GM12865 (cell line): Measurements from ENCODE around the gene FASTK.

ENCODE experiments used
- DNase-seq: peaks from one replicate; pipeline ENCODE4 v3.0.0; 2010; ENCODE audit warnings: low read depth
- H3K4me3 ChIP-seq: 2 replicates; pipeline ENCODE4 v1.5.1; 2011; ENCODE audit warnings: mild to moderate bottlenecking, low read depth, low read length, control low read depth
- TF ChIP-seq, protein P1 (sequence below): IDR thresholded peaks from 2 replicates; pipeline ENCODE4 v1.5.1; 2011; ENCODE audit warnings: low read length, control low read depth, low read depth, inconsistent platforms; ENCODE audit not compliant: insufficient read depth; ENCODE audit errors: missing control alignments

Gene FASTK

GRCh38 chr7:151080067-151080521 is 515 bp downstream of the FASTK start:
- no peak for DNase-seq
- peak overlapping the region; percentile 61 for H3K4me3 ChIP-seq

DNA sequence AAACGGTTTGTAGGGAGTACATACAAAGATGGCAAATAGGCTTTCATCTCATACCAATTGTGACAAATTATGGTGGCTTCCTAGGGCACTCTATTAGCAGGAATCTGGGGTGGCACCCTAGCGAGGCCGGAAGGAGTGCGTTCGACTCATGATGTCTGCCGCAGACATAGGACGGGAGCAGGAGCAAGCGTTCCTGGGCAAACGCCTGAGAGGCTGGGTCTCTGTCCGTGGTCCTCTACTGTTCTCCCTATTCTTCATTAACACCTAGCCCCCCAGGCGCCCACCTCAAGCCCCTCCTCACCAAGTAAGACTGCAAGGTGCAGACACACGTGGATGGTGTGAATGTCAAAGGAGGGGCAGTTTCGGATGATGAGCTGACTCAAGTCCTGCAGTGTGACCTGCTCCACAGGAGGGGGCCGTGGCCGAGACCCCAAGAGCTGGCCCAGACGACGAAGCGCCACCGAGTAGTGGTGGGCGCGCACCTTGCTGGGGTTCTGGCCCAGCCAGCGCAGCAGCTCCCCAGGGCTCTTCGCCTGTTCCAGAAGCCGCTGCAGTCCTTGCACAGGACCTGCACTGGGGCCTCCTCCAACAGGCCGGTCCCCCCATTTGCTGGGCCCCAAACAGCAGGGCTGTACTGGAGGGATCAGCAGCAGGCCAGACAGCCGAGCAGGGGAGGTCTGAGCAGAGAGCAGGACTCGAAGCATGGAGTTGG is 1.3 kb downstream of the FASTK start:
- TF ChIP-seq, protein P1, sequence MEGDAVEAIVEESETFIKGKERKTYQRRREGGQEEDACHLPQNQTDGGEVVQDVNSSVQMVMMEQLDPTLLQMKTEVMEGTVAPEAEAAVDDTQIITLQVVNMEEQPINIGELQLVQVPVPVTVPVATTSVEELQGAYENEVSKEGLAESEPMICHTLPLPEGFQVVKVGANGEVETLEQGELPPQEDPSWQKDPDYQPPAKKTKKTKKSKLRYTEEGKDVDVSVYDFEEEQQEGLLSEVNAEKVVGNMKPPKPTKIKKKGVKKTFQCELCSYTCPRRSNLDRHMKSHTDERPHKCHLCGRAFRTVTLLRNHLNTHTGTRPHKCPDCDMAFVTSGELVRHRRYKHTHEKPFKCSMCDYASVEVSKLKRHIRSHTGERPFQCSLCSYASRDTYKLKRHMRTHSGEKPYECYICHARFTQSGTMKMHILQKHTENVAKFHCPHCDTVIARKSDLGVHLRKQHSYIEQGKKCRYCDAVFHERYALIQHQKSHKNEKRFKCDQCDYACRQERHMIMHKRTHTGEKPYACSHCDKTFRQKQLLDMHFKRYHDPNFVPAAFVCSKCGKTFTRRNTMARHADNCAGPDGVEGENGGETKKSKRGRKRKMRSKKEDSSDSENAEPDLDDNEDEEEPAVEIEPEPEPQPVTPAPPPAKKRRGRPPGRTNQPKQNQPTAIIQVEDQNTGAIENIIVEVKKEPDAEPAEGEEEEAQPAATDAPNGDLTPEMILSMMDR: no peak
- H3K4me3 ChIP-seq: peak overlapping the region; percentile 61
- DNase-seq: no peak

More at GRCh38 chr7:151080067-151080521, 515 bp downstream of the FASTK start:
- TF ChIP-seq, protein P1: no peak

DNA sequence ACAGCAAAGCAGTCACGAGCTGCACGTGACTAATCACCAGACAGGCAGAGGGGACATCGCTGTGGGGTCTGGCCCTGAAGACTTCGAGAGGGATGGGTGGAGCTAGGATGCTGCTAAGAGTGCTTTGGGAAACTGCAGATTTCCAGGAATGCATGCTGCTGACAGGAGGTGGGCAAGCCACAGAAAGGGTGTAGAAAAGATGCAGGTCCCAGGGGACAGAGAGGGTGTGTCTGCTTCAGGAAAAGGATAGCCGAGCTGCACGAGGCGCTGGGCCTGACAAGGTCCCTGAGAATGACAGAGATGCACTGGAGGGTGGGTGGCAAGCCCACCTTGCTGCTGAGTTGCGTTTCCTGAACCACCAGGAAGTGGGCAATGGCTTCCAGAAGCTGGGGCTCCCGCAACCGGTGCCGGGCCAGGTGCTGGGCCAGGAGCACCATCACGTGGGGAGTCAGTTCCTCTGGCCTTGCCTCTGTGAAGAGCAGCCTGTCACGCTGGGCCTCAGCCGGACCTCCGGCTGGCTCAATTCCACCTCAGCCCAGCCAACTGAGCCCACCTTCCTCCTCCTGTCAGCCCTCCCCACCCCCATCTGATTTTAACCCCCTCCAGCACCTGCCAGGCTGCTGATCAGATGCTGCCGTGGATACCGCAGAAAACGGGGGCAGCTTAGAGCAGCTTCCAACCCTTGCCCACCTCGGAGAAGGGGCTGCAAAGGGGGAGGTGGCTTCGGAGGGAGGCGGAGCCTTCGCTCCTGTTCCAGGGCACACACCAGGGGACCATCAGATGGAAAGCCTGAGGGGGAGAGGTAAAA is 2.2 kb downstream of the FASTK start:
- H3K4me3 ChIP-seq: no peak overlapping the region
- TF ChIP-seq, protein P1: no peak
- no peak for DNase-seq

DNA sequence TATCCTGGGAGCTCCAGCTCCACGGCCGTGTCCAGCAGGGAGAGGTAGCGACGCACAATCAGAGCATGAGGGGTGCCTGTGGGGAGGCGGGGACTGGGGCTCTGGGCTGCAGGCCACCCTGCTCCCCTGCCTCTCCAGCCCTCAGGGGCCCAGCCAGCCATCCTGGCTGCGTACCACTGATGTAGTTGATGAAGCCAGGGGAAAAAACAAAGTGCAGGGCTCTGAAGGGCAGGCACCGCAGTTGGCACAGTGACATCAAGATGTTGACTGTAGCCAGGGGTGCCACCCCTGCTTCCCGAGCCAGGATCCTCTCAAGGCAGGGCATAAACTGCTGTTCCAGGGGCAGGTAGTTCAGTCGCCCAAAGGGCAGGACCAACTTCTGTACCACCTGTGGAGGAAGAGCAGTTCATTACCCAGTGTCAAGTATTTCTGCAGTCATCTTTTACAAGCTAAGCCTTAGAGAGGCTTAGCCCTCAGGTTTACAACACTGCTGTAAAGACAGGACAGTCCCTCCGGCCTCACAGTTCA is 2.8 kb downstream of the FASTK start:
- TF ChIP-seq, protein P1: no peak
- no peak overlapping the region for H3K4me3 ChIP-seq
- DNase-seq: no peak

GRCh38 chr7:151076863-151077704 is 3.5 kb downstream of the FASTK start:
- TF ChIP-seq, protein P1: peak; percentile 35
- no peak overlapping the region for H3K4me3 ChIP-seq
- DNase-seq: no peak

DNA sequence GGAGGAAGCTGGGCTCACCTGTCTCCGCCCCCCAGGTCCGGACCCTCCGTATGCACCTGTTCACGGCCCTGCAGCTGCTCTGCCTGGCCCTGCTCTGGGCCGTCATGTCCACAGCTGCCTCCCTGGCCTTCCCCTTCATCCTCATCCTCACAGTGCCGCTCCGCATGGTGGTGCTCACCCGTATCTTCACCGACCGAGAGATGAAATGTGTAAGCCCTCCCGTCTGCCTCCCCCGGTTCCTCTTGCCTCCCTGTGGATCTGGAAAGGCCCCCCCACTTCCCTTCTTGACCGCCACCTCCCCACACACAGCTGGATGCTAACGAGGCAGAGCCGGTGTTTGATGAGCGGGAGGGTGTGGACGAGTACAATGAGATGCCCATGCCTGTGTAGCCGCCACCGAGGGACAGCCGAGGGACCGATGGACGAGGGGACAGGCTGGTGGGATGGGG is 4.6 kb downstream of the FASTK start:
- no peak for DNase-seq
- TF ChIP-seq, protein P1: no peak

More for the DNA sequence above, 4.6 kb downstream of the FASTK start:
- no peak overlapping the region for H3K4me3 ChIP-seq
